Glutamatergic neuron (in vitro differentiated cells): ENCODE results near the gene HSD17B2. TPM values are rescaled to one million over a fixed set of nuclear protein-coding genes. Genes with fewer than 3 reads are reported as not detected.

Experiments
- DNase-seq: peaks from one replicate; pipeline ENCODE4 v3.0.0; 2022
- H3K27ac Mint-ChIP-seq: one replicate; pipeline ENCODE4 v1.8.0; 2020; ENCODE audit warnings: mild to moderate bottlenecking, mixed read lengths, inconsistent platforms; ENCODE audit not compliant: unreplicated experiment
- H3K27me3 Mint-ChIP-seq: one replicate; pipeline ENCODE4 v1.8.0; 2020; ENCODE audit warnings: mild to moderate bottlenecking, moderate library complexity, mixed read lengths, inconsistent platforms; ENCODE audit not compliant: unreplicated experiment
- H3K36me3 Mint-ChIP-seq: one replicate; pipeline ENCODE4 v1.8.0; 2020; ENCODE audit warnings: mild to moderate bottlenecking, mixed read lengths, inconsistent platforms; ENCODE audit not compliant: unreplicated experiment
- H3K4me1 Mint-ChIP-seq: one replicate; pipeline ENCODE4 v1.8.0; 2020; ENCODE audit warnings: mild to moderate bottlenecking, low read depth, mixed read lengths, inconsistent platforms; ENCODE audit not compliant: unreplicated experiment
- H3K4me3 Mint-ChIP-seq: one replicate; pipeline ENCODE4 v1.8.0; 2020; ENCODE audit warnings: mild to moderate bottlenecking, mixed read lengths, inconsistent platforms; ENCODE audit not compliant: unreplicated experiment
- H3K9me3 Mint-ChIP-seq: one replicate; pipeline ENCODE4 v1.8.0; 2020; ENCODE audit warnings: mild to moderate bottlenecking, moderate library complexity, mixed read lengths, inconsistent platforms; ENCODE audit not compliant: unreplicated experiment
- total RNA-seq: library from RNA; stranded (reverse); fragmentation: NEBNext Ultra II Directional; extraction: Animal tissue kit (Norgen Biotek cat#: 25700); gene quantifications from one replicate; pipeline ENCODE4 v1.2.1, GENCODE V29; 2021; ENCODE audit not compliant: unreplicated experiment
- TF ChIP-seq, protein P1 (sequence below): fragments of 200-600 bp; sonication (generic); IDR thresholded peaks from one replicate; pipeline ENCODE4 v1.5.0; 2021; ENCODE audit not compliant: partially characterized antibody, unreplicated experiment

HSD17B2 gene
- total RNA-seq, 1 donor from 2014 or later, result not detected

DNA sequence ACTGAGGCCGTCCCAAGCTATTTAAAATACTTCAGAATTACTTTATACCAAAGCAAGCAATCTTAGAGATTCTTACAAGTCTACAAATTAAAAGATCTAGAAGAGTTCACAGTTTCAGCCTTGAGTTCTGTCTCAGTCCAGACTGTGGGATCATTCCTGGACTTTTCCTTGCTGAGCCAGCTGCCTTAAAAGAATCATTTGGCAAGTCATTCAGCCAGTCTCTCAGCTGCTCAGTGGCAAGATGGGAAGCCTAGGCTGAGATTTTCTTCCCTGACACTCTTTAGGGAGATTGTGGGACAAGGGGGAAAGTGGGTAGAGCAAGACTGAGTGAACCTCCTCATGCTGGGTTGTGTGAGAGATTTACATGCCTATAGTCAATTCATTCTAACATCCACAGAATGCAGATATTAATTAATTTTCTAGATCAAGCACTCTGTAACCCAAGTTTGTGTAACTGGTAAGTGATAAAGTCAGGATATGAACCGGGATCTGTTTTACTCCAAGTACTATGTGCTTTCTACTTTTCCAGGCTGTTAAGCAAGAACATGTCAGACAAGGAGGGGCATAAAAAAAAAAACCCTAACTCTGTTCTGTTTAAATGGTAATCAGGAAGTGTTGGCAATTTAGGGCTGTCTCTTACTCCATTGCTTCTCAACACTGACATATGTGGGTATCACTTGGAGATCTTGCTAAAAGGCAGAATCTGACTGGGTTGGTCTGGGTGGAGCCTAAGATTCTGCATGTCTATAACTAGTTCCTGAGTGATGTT, 50.1 kb downstream of the HSD17B2 start:
- H3K36me3 Mint-ChIP-seq, result no peaks in the 10 kb centered on the region

DNA sequence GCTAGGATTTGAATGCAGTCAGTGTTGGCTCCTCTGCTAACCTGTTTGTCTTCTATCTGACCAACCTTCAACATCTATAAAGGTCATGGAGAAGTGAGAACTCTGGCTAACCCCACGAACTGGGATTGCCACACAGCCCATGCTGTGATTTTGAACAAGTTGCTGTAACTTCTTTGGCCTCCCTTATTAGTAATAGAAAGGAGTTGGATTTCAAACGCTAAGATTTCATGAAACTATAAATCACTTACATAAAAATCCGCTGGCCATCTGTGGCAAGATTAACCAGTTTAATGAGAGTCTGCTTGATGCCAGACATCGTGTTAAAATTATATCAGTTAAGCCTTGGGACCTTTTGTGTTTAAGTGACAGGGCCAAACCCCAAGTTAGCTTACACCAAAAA, 53.4 kb downstream of the HSD17B2 start:
- TF ChIP-seq, protein P1, sequence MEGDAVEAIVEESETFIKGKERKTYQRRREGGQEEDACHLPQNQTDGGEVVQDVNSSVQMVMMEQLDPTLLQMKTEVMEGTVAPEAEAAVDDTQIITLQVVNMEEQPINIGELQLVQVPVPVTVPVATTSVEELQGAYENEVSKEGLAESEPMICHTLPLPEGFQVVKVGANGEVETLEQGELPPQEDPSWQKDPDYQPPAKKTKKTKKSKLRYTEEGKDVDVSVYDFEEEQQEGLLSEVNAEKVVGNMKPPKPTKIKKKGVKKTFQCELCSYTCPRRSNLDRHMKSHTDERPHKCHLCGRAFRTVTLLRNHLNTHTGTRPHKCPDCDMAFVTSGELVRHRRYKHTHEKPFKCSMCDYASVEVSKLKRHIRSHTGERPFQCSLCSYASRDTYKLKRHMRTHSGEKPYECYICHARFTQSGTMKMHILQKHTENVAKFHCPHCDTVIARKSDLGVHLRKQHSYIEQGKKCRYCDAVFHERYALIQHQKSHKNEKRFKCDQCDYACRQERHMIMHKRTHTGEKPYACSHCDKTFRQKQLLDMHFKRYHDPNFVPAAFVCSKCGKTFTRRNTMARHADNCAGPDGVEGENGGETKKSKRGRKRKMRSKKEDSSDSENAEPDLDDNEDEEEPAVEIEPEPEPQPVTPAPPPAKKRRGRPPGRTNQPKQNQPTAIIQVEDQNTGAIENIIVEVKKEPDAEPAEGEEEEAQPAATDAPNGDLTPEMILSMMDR, result no peak
- Mint-ChIP-seq H3K27me3 (no peaks in the 10 kb centered on the region), H3K4me1 (no peaks in the 10 kb centered on the region)

More for the DNA sequence above, 50.1 kb downstream of the HSD17B2 start:
- Mint-ChIP-seq H3K4me1 (no peaks in the 10 kb centered on the region), H3K9me3 (peaks cover 4% of the 10 kb centered on the region), H3K4me3 (no peak overlapping the region), H3K27me3 (no peaks in the 10 kb centered on the region), H3K27ac (no peak overlapping the region)
- TF ChIP-seq, protein P1, result no peak
- DNase-seq, result no peak

DNA sequence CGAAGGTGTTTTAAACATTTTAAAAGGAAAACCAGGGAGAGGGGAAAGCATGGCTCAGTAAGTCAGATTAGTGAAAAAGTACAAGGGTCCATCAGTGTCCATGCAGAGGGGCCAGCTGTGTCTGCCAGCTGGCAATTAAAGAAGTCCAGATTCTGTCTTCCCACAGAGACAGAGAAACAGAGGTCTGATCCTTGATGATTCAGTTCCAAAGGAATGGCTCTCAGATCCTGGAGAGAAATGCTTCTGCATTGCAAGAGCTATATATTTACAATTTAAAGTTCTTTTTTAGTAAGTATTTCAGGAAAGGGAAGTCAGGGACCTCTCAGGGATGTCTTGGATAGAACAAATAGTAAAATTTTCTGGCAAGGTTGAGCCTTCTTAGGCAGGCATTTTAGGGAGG, 56.2 kb downstream of the HSD17B2 start:
- H3K27ac Mint-ChIP-seq, result no peak overlapping the region
- no peaks in the 10 kb centered on the region for H3K36me3 Mint-ChIP-seq
- H3K27me3 Mint-ChIP-seq, result peaks cover 1% of the 10 kb centered on the region
- H3K4me3 Mint-ChIP-seq, result no peak overlapping the region
- TF ChIP-seq, protein P1, result no peak
- no peaks in the 10 kb centered on the region for H3K4me1 Mint-ChIP-seq
- DNase-seq, result no peak
- no peaks in the 10 kb centered on the region for H3K9me3 Mint-ChIP-seq

More for the DNA sequence above, 53.4 kb downstream of the HSD17B2 start:
- H3K36me3 Mint-ChIP-seq, result no peaks in the 10 kb centered on the region
- no peak for DNase-seq
- no peaks in the 10 kb centered on the region for H3K9me3 Mint-ChIP-seq
- no peak overlapping the region for H3K27ac Mint-ChIP-seq
- no peak overlapping the region for H3K4me3 Mint-ChIP-seq

DNA sequence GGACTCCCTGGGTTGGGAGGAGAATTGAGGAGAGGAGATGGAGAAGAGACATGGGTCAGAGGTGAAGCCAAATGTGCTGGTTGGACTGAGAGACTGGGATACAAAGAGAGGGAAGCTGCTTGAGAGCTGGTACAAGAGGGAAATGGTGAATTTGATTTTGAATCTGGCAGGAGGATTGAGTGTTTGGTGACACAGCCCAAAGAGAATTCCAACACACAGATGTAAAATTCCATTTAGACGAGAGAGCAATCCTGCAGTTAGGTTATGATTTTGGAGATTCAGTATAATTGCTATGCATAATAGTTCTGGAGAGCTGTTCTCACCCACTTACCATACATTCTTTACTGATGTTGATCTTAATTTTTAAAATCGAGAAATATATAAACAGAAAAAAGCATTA, 57.7 kb downstream of the HSD17B2 start:
- TF ChIP-seq, protein P1, result no peak
- Mint-ChIP-seq H3K27ac (no peak overlapping the region), H3K9me3 (no peaks in the 10 kb centered on the region), H3K36me3 (no peaks in the 10 kb centered on the region), H3K4me3 (no peak overlapping the region), H3K4me1 (no peaks in the 10 kb centered on the region), H3K27me3 (peaks cover 1% of the 10 kb centered on the region)
- no peak for DNase-seq

DNA sequence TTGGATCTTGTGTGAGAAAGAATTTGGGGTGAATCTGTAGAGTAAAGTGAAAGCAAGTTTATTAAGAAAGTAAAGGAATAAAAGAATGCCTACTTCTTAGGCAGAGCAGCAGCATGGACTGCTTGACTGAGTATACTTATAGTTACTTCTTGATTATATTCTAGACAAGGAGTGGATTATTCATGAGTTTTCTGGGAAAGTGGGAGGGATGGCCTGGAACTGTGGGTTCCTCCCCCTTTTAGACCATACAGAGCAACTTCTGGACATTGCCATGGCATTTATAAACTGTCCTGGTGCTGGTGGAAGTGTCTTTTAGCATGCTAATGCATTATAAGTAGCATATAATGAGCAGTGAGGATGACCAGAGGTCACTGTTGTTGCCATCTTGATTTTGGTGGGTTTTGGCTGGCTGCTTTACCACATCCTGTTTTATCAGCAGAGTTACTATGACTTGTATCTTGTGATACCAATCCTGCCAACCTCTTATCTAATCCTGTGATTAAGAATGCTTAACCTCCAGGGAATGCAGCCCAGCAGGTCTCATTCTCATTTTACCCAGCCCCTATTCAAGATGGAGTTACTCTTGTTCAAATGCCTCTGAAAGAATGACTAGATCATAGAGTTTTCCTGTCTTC, 58.7 kb downstream of the HSD17B2 start:
- no peak overlapping the region for H3K27ac Mint-ChIP-seq
- peaks cover 1% of the 10 kb centered on the region for H3K27me3 Mint-ChIP-seq

More for the DNA sequence above, 58.7 kb downstream of the HSD17B2 start:
- TF ChIP-seq, protein P1, result no peak
- Mint-ChIP-seq H3K4me1 (no peaks in the 10 kb centered on the region), H3K9me3 (no peaks in the 10 kb centered on the region), H3K4me3 (no peak overlapping the region), H3K36me3 (no peaks in the 10 kb centered on the region)
- no peak for DNase-seq
